ES-I3 (cell line): ENCODE data around the gene RASA2.
"Not testable (repeated sequence)": the region's sequence is repeated elsewhere in the genome, so short reads cannot be mapped to it uniquely, and the experiment has no call there.

Experiments
- H3K36me3 ChIP-seq: 2 replicates; pipeline ENCODE4 v1.6.1; 2013; ENCODE audit warnings: mild to moderate bottlenecking, low read length, control low read depth, moderate library complexity; ENCODE audit not compliant: insufficient read depth
- H3K4me1 ChIP-seq: 2 replicates; pipeline ENCODE4 v1.6.1; 2013; ENCODE audit warnings: mild to moderate bottlenecking, control low read depth, low read length; ENCODE audit not compliant: insufficient read depth
- H3K9ac ChIP-seq: 2 replicates; pipeline ENCODE4 v1.6.1; 2013; ENCODE audit warnings: low read depth, mild to moderate bottlenecking, low read length, moderate library complexity
- H3K9me3 ChIP-seq: 2 replicates; pipeline ENCODE4 v1.6.1; 2013; ENCODE audit warnings: mild to moderate bottlenecking, low read length, moderate library complexity; ENCODE audit not compliant: control insufficient read depth, insufficient read depth

RASA2 gene

GRCh38 chr3:141526709-141527108 lies 39.9 kb downstream of the RASA2 start:
- no peaks in the 10 kb centered on the region for H3K36me3 ChIP-seq

GRCh38 chr3:141528800-141529199 lies 42.0 kb downstream of the RASA2 start:
- no peak overlapping the region for H3K9ac ChIP-seq
- no peaks in the 10 kb centered on the region for H3K9me3 ChIP-seq
- peaks cover 4% of the 10 kb centered on the region; the same call in 1 of the 2 replicates for H3K4me1 ChIP-seq
- no peaks in the 10 kb centered on the region for H3K36me3 ChIP-seq

More at GRCh38 chr3:141526709-141527108, 39.9 kb downstream of the RASA2 start:
- Histone ChIP-seq H3K9me3 (no peaks in the 10 kb centered on the region), H3K4me1 (peaks cover 4% of the 10 kb centered on the region; the same call in 1 of the 2 replicates), H3K9ac (no peak overlapping the region)

- Histone ChIP-seq H3K9ac (no peak overlapping the region), H3K9me3 (no peaks in the 10 kb centered on the region; the same call in 1 of the 2 replicates), H3K4me1 (peaks cover 4% of the 10 kb centered on the region; the same call in 1 of the 2 replicates), H3K36me3 (no peaks in the 10 kb centered on the region)
These were observed 42.4 kb downstream of the RASA2 start for GRCh38 chr3:141529256-141529655.

GRCh38 chr3:141529717-141530414 lies 43.0 kb downstream of the RASA2 start:
- peaks cover 4% of the 10 kb centered on the region; the same call in 1 of the 2 replicates for H3K4me1 ChIP-seq
- H3K9me3 ChIP-seq: no peaks in the 10 kb centered on the region; the same call in 1 of the 2 replicates
- no peaks in the 10 kb centered on the region for H3K36me3 ChIP-seq
- no peak overlapping the region for H3K9ac ChIP-seq

- H3K36me3 ChIP-seq: peaks cover under 1% of the 10 kb centered on the region; the same call in 1 of the 2 replicates
- H3K9ac ChIP-seq: no peak overlapping the region
- H3K9me3 ChIP-seq: peaks cover 3% of the 10 kb centered on the region; the same call in 1 of the 2 replicates
- peaks cover 4% of the 10 kb centered on the region; the same call in 1 of the 2 replicates for H3K4me1 ChIP-seq
These were observed 43.6 kb downstream of the RASA2 start for GRCh38 chr3:141530415-141530768.

- Histone ChIP-seq H3K36me3 (peaks cover 4% of the 10 kb centered on the region; the same call in 1 of the 2 replicates), H3K9ac (no peak overlapping the region), H3K4me1 (no peaks in the 10 kb centered on the region), H3K9me3 (peaks cover 7% of the 10 kb centered on the region; the same call in 1 of the 2 replicates)
These were observed 45.8 kb downstream of the RASA2 start for GRCh38 chr3:141532609-141533008.

- H3K9me3 ChIP-seq, H3K36me3 ChIP-seq, H3K9ac ChIP-seq, H3K4me1 ChIP-seq: not testable (repeated sequence)
These were observed 49.2 kb downstream of the RASA2 start for GRCh38 chr3:141536017-141536416.

GRCh38 chr3:141537856-141538255 lies 51.0 kb downstream of the RASA2 start:
- Histone ChIP-seq H3K9ac (no peak overlapping the region), H3K4me1 (no peaks in the 10 kb centered on the region), H3K9me3 (peaks cover 7% of the 10 kb centered on the region; the same call in 1 of the 2 replicates), H3K36me3 (peaks cover 4% of the 10 kb centered on the region; the same call in 1 of the 2 replicates)

GRCh38 chr3:141538568-141539240 lies 51.9 kb downstream of the RASA2 start:
- H3K9ac ChIP-seq: no peak overlapping the region
- no peaks in the 10 kb centered on the region for H3K4me1 ChIP-seq
- H3K36me3 ChIP-seq: peaks cover 4% of the 10 kb centered on the region; the same call in 1 of the 2 replicates
- H3K9me3 ChIP-seq: peaks cover 7% of the 10 kb centered on the region; the same call in 1 of the 2 replicates

GRCh38 chr3:141539431-141540187 lies 52.8 kb downstream of the RASA2 start:
- Histone ChIP-seq H3K9me3 (peaks cover 7% of the 10 kb centered on the region; the same call in 1 of the 2 replicates), H3K36me3 (peaks cover 4% of the 10 kb centered on the region; the same call in 1 of the 2 replicates), H3K9ac (no peak overlapping the region), H3K4me1 (no peaks in the 10 kb centered on the region)

GRCh38 chr3:141540531-141540930 lies 53.7 kb downstream of the RASA2 start:
- Histone ChIP-seq H3K9ac (no peak overlapping the region), H3K4me1 (no peaks in the 10 kb centered on the region), H3K9me3 (peaks cover 3% of the 10 kb centered on the region; the same call in 1 of the 2 replicates), H3K36me3 (peaks cover 3% of the 10 kb centered on the region; the same call in 1 of the 2 replicates)

- Histone ChIP-seq H3K9me3 (peaks cover 4% of the 10 kb centered on the region; the same call in 1 of the 2 replicates), H3K4me1 (no peaks in the 10 kb centered on the region), H3K36me3 (no peaks in the 10 kb centered on the region), H3K9ac (no peak overlapping the region)
These were observed 55.6 kb downstream of the RASA2 start for GRCh38 chr3:141542202-141542969.

- peaks cover 7% of the 10 kb centered on the region; the same call in 1 of the 2 replicates for H3K9me3 ChIP-seq
- no peak overlapping the region for H3K9ac ChIP-seq
- no peaks in the 10 kb centered on the region for H3K4me1 ChIP-seq
- no peaks in the 10 kb centered on the region for H3K36me3 ChIP-seq
These were observed 56.2 kb downstream of the RASA2 start for GRCh38 chr3:141542989-141543388.
